Esophagus (tissue), 2 donors: Measurements from ENCODE around the gene ATXN7L1. TPM values are rescaled to one million over a fixed set of nuclear protein-coding genes. Genes with fewer than 3 reads are reported as not detected.

ENCODE experiments used
- H3K27ac ChIP-seq, 2 donors: one replicate each; pipeline ENCODE4 v1.5.1; 2013; ENCODE audit warnings: low read depth in 2 of 2, mild to moderate bottlenecking in 2 of 2, inconsistent platforms in 1 of 2, low read length in 1 of 2, moderate library complexity in 1 of 2
- H3K27me3 ChIP-seq, 2 donors: one replicate each; pipeline ENCODE4 v1.6.1; 2013; ENCODE audit warnings: low read length in 2 of 2, control low read depth in 1 of 2, mild to moderate bottlenecking in 1 of 2; ENCODE audit not compliant: insufficient read depth in 2 of 2, control insufficient read depth in 1 of 2
- H3K36me3 ChIP-seq, 2 donors: one replicate each; pipeline ENCODE4 v1.6.1; 2013; ENCODE audit warnings: low read length in 1 of 2; ENCODE audit not compliant: control insufficient read depth in 2 of 2, insufficient read depth in 2 of 2
- H3K4me1 ChIP-seq, 2 donors: one replicate each; pipeline ENCODE4 v1.6.1; 2013; ENCODE audit warnings: low read length in 1 of 2; ENCODE audit not compliant: control insufficient read depth in 2 of 2, insufficient read depth in 2 of 2
- H3K4me3 ChIP-seq, 2 donors: one replicate each; pipeline ENCODE4 v1.5.1; 2013; ENCODE audit warnings: low read length in 2 of 2, mild to moderate bottlenecking in 2 of 2, low read depth in 1 of 2, moderate library complexity in 1 of 2
- H3K9me3 ChIP-seq, 2 donors: one replicate each; pipeline ENCODE4 v1.6.1; 2013; ENCODE audit warnings: mild to moderate bottlenecking in 2 of 2, low read depth in 1 of 2, low read length in 1 of 2, moderate library complexity in 1 of 2; ENCODE audit not compliant: control insufficient read depth in 2 of 2, insufficient read depth in 1 of 2
- WGBS, 2 donors: extraction: QIAGEN DNeasy Blood & Tissue Kit; methylation state at CpG; one replicate each; pipeline ENCODE4 v1.1.7; 2013; 5-methylcytosine and 5-hydroxymethylcytosine counted together
- polyA plus RNA-seq, 2 donors: library from polyadenylated mRNA; stranded (reverse); fragments of 200-250 nt; gene quantifications; one replicate each; pipeline ENCODE4 v1.2.3, GENCODE V29; 2013
- donor health status: healthy with polysubstance abuse.
- donor health status: Bipolar disorder and iron deficiency.

The ATXN7L1 gene
- polyA plus RNA-seq, 2 donors = 4.0 to 4.8 TPM

DNA sequence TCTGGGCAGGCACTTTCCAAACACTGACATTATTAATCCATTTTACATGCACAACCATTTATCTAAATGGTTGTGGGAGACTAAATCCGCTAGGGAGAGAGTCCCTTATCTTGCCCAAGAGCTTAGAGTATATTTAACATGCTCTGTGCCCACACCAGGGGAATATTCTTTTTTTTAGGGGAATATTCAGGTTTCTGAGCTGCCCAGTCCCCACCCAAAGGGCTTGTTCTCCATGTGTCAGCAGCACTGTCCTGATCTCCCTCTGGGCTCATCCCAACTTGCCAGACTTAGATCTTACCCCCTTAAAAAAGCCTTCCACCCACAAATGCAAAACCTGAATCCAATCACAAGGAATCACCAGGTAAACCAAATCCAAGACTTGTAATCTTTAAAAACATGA, 132.1 kb downstream of the ATXN7L1 start:
- H3K4me1 ChIP-seq = peaks cover 0 to 5% of the 10 kb centered on the region in 2 donors
- H3K27ac ChIP-seq = no peak overlapping the region
- H3K9me3 ChIP-seq = no peaks in the 10 kb centered on the region
- 88 to 94% methylated on average over 1 of the region's 1 CpG for WGBS, 2 donors
- H3K36me3 ChIP-seq = no peaks in the 10 kb centered on the region
- H3K27me3 ChIP-seq = no peaks in the 10 kb centered on the region
- no peak overlapping the region for H3K4me3 ChIP-seq

GRCh38 chr7:105743351-105744090, 132.9 kb downstream of the ATXN7L1 start:
- Histone ChIP-seq H3K27ac (no peak overlapping the region), H3K4me1 (peaks cover 0 to 5% of the 10 kb centered on the region in 2 donors), H3K36me3 (no peaks in the 10 kb centered on the region), H3K27me3 (no peaks in the 10 kb centered on the region), H3K9me3 (no peaks in the 10 kb centered on the region), H3K4me3 (no peak overlapping the region)
- WGBS, 2 donors = 79 to 84% methylated on average over 11 of the region's 11 CpGs

DNA sequence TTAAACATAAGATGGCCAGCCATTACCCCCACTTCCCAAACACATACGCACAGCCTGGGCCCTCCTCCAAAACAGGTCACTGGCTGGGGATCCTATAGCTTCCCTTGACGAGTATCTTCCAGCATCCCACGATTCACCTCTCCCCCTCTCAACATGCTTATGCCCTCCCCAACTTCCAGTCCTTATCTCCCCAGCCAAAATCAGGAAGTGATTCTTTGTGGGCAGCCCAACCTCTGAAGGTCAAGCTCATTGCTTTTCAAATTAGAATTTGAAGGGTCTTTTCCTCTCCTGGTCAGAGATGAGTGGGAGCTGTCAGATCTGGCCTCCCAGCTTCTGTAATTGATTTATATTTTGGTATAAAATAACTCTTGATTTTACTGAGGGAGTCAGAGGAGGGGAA, 133.6 kb downstream of the ATXN7L1 start:
- no peak overlapping the region for H3K27ac ChIP-seq
- H3K27me3 ChIP-seq = no peaks in the 10 kb centered on the region
- 68% methylated on average over 3 of the region's 3 CpGs for WGBS, 2 donors
- H3K4me1 ChIP-seq = peaks cover 0 to 5% of the 10 kb centered on the region in 2 donors
- no peaks in the 10 kb centered on the region for H3K9me3 ChIP-seq
- H3K4me3 ChIP-seq = no peak overlapping the region
- H3K36me3 ChIP-seq = no peaks in the 10 kb centered on the region

GRCh38 chr7:105741982-105742381, 134.4 kb downstream of the ATXN7L1 start:
- no peaks in the 10 kb centered on the region for H3K9me3 ChIP-seq
- WGBS, 2 donors = 91 to 93% methylated on average over 4 of the region's 4 CpGs
- H3K27me3 ChIP-seq = no peaks in the 10 kb centered on the region

DNA sequence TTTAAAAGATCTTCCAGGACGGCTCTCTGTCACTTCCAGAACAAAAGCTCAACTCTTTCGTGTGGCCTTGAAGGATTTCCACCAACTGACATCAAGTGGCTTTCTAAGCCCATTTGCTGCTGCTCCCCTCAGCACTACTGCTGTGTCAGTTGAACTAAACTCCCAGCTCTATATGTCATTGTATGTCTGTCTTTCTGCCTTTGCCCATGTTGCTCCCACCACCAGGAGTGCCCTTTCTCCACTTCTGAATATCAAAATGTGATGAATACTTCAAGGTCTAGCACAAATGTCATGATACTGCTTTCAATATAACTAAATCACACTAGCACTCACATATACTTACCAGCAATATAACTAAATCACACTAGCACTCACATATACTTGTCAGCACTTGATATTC, 138.3 kb downstream of the ATXN7L1 start:
- no peak overlapping the region for H3K27ac ChIP-seq
- H3K9me3 ChIP-seq = no peaks in the 10 kb centered on the region
- peaks cover 0 to under 1% of the 10 kb centered on the region in 2 donors for H3K4me1 ChIP-seq
- H3K36me3 ChIP-seq = no peaks in the 10 kb centered on the region
- WGBS, 2 donors = 91 to 97% methylated on average over 2 of the region's 2 CpGs
- H3K27me3 ChIP-seq = no peaks in the 10 kb centered on the region
- H3K4me3 ChIP-seq = no peak overlapping the region

More at GRCh38 chr7:105741982-105742381, 134.4 kb downstream of the ATXN7L1 start:
- Histone ChIP-seq H3K4me1 (peaks cover 0 to 5% of the 10 kb centered on the region in 2 donors), H3K36me3 (no peaks in the 10 kb centered on the region), H3K27ac (no peak overlapping the region), H3K4me3 (no peak overlapping the region)

DNA sequence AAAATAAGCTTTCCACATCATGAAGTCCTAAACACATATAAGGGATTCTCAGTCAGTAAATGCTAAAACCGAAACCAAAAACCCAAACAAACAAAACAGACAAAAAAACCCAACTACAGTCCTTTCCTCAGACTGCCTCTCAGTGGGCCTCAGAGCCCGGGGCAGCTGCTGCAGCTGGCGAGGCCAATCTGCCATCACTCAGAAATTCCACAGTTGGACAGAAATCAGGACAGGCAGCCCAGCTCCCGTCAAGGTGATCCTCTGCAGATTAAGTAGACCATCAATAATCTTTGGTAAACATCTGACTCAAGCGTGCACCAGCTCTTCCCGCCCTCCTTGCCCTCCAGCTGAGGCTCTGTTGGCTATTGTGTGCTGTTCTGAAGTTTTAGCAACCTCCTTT, 142.2 kb downstream of the ATXN7L1 start:
- H3K27ac ChIP-seq = no peak overlapping the region
- no peak overlapping the region for H3K4me3 ChIP-seq
- no peaks in the 10 kb centered on the region for H3K4me1 ChIP-seq
- H3K27me3 ChIP-seq = no peaks in the 10 kb centered on the region
- H3K36me3 ChIP-seq = no peaks in the 10 kb centered on the region
- 37 to 43% methylated on average over 6 of the region's 6 CpGs for WGBS, 2 donors
- H3K9me3 ChIP-seq = no peaks in the 10 kb centered on the region

- Histone ChIP-seq H3K4me3 (no peak overlapping the region), H3K27me3 (no peaks in the 10 kb centered on the region), H3K4me1 (no peaks in the 10 kb centered on the region), H3K27ac (no peak overlapping the region), H3K36me3 (peaks cover 0 to 2% of the 10 kb centered on the region in 2 donors), H3K9me3 (no peaks in the 10 kb centered on the region)
- 85 to 89% methylated on average over 3 of the region's 3 CpGs for WGBS, 2 donors
Observed at GRCh38 chr7:105731042-105731441, 145.4 kb downstream of the ATXN7L1 start.

GRCh38 chr7:105728028-105728427, 148.4 kb downstream of the ATXN7L1 start:
- no peak overlapping the region for H3K27ac ChIP-seq
- H3K4me3 ChIP-seq = no peak overlapping the region
- no peaks in the 10 kb centered on the region for H3K27me3 ChIP-seq
- no peaks in the 10 kb centered on the region for H3K4me1 ChIP-seq
- 87 to 99% methylated on average over 2 of the region's 2 CpGs for WGBS, 2 donors
- peaks cover 0 to 2% of the 10 kb centered on the region in 2 donors for H3K36me3 ChIP-seq
- no peaks in the 10 kb centered on the region for H3K9me3 ChIP-seq

DNA sequence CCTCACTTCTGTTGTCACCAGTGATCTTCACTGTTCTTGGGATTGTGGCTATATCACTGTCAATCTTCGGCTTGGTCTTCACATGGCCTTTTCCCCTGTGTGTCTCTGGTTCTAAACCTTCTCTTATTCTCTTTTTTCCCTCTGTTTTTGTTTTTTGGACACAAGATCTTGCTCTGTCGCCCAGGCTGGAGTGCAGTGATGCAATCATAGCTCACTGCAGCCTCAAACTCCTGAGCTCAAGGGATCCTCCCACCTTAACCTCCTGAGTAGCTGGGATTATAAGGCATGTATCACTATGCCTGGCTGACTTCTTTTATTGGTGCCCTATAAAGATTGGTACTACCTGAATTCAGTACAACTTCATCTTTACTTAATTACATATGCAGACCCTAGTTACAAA, 151.7 kb downstream of the ATXN7L1 start:
- no peaks in the 10 kb centered on the region for H3K9me3 ChIP-seq
- no peaks in the 10 kb centered on the region for H3K4me1 ChIP-seq
- no peak overlapping the region for H3K4me3 ChIP-seq
- H3K36me3 ChIP-seq = peaks cover 0 to 2% of the 10 kb centered on the region in 2 donors
- no peaks in the 10 kb centered on the region for H3K27me3 ChIP-seq
- WGBS, 2 donors = 84 to 85% methylated on average over 2 of the region's 2 CpGs
- H3K27ac ChIP-seq = no peak overlapping the region

DNA sequence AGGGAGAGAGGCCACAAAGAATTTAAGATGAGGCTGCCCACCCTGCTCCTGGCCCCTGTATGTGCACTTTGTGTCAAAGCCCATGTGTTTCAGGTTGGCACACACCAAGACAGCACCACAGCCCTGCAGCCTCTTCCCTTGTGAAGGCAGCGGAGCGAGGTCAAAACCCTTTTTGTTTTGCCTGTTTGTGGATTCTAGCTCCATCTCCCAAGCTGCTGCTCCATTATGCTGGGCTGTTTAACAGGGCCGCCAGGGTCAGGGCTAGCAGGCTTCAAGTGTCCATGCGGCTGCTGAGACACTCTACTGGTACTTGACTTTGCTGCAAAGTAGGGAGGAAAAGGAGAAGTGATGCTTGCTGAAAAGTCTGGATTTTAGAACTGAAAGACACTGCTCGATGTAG, 152.8 kb downstream of the ATXN7L1 start:
- Histone ChIP-seq H3K9me3 (no peaks in the 10 kb centered on the region), H3K4me1 (no peaks in the 10 kb centered on the region), H3K4me3 (no peak overlapping the region), H3K36me3 (peaks cover 0 to 2% of the 10 kb centered on the region in 2 donors), H3K27me3 (no peaks in the 10 kb centered on the region), H3K27ac (no peak overlapping the region)
- 78 to 90% methylated on average over 5 of the region's 5 CpGs for WGBS, 2 donors
